ENCODE measurements around the gene LSM14A.
A peak's percentile ranks its signal among the peaks of the same experiment; 100 is the strongest.
"Not testable (repeated sequence)": the region's sequence is repeated elsewhere in the genome, so short reads cannot be mapped to it uniquely, and the experiment has no call there.

LSM14A gene

GRCh38 chr19:34248941-34249340 lies 76.6 kb downstream of the LSM14A start:
- Histone ChIP-seq H3K4me1 (ENCODE audit: control insufficient read depth in 1 of 2, insufficient read depth in 1 of 2, low read depth in 1 of 2, low read length in 1 of 2) (peaks cover 2 to 6% of the 10 kb centered on the region in 2 experiments), H3K36me3 (no peaks in the 10 kb centered on the region), H3K27ac (no peak overlapping the region), H3K9me3 (no peaks in the 10 kb centered on the region), H3K4me3 (ENCODE audit: low read depth in 1 of 2, low read length in 1 of 2) (no peak overlapping the region), H3K27me3 (peaks cover 43% of the 10 kb centered on the region)
- no peak for TF ChIP-seq CTCF (IDR thresholded peaks at IDR 0.05)

GRCh38 chr19:34253167-34253566 lies 80.9 kb downstream of the LSM14A start:
- peaks cover 82% of the 10 kb centered on the region for H3K27me3 ChIP-seq
- H3K27ac ChIP-seq; H3K36me3 ChIP-seq; H3K4me3 ChIP-seq (ENCODE audit: low read depth in 1 of 2, low read length in 1 of 2); H3K9me3 ChIP-seq: not testable (repeated sequence)
- peaks cover 12 to 16% of the 10 kb centered on the region in 2 experiments for H3K4me1 ChIP-seq (ENCODE audit: control insufficient read depth in 1 of 2, insufficient read depth in 1 of 2, low read depth in 1 of 2, low read length in 1 of 2)

- not testable (repeated sequence) for H3K27ac ChIP-seq
These were observed 81.4 kb downstream of the LSM14A start for GRCh38 chr19:34253681-34254045.

GRCh38 chr19:34254046-34254697 lies 81.9 kb downstream of the LSM14A start, which contains the start of gene GARRE1:
Gene GARRE1, plus strand, starts transcription at chr19:34254554. Its CDS starts 45,920 bp downstream, at chr19:34300474.
- Histone ChIP-seq H3K27me3 (peaks cover 84% of the 10 kb centered on the region), H3K4me1 (ENCODE audit: control insufficient read depth in 1 of 2, insufficient read depth in 1 of 2, low read depth in 1 of 2, low read length in 1 of 2) (peaks cover 12 to 16% of the 10 kb centered on the region in 2 experiments), H3K27ac (peak within 1 kb of the TSS; percentile 39), H3K36me3 (no peaks in the 10 kb centered on the region), H3K9me3 (no peaks in the 10 kb centered on the region), H3K4me3 (ENCODE audit: low read depth in 1 of 2, low read length in 1 of 2) (peak within 1 kb of the TSS; percentile 52 to 87)
- TF ChIP-seq CTCF (IDR thresholded peaks at IDR 0.05) = no peak

More at GRCh38 chr19:34253681-34254045, 81.4 kb downstream of the LSM14A start:
- Histone ChIP-seq H3K4me1 (ENCODE audit: control insufficient read depth in 1 of 2, insufficient read depth in 1 of 2, low read depth in 1 of 2, low read length in 1 of 2) (peaks cover 12 to 16% of the 10 kb centered on the region in 2 experiments), H3K4me3 (ENCODE audit: low read depth in 1 of 2, low read length in 1 of 2) (peak overlapping the region; percentile 52 to 87), H3K27me3 (peaks cover 83% of the 10 kb centered on the region)
- H3K36me3 ChIP-seq, H3K9me3 ChIP-seq: not testable (repeated sequence)

GRCh38 chr19:34254698-34255432 lies 82.6 kb downstream of the LSM14A start:
- no peaks in the 10 kb centered on the region for H3K9me3 ChIP-seq
- no peaks in the 10 kb centered on the region for H3K36me3 ChIP-seq
- peak overlapping the region; percentile 27 for H3K27ac ChIP-seq
- H3K4me3 ChIP-seq (ENCODE audit: low read depth in 1 of 2, low read length in 1 of 2) = peak overlapping the region; percentile 52 to 69
- H3K4me1 ChIP-seq (ENCODE audit: control insufficient read depth in 1 of 2, insufficient read depth in 1 of 2, low read depth in 1 of 2, low read length in 1 of 2) = peaks cover 12 to 16% of the 10 kb centered on the region in 2 experiments
- no peak for TF ChIP-seq CTCF (IDR thresholded peaks at IDR 0.05)
- H3K27me3 ChIP-seq = peaks cover 84% of the 10 kb centered on the region

- H3K36me3 ChIP-seq = no peaks in the 10 kb centered on the region
- peaks cover 12 to 16% of the 10 kb centered on the region in 2 experiments for H3K4me1 ChIP-seq (ENCODE audit: control insufficient read depth in 1 of 2, insufficient read depth in 1 of 2, low read depth in 1 of 2, low read length in 1 of 2)
- H3K9me3 ChIP-seq = no peaks in the 10 kb centered on the region
- H3K4me3 ChIP-seq (ENCODE audit: low read depth in 1 of 2, low read length in 1 of 2) = peak overlapping the region; percentile 52 to 69
- no peak overlapping the region for H3K27ac ChIP-seq
- peaks cover 84% of the 10 kb centered on the region for H3K27me3 ChIP-seq
- TF ChIP-seq CTCF (IDR thresholded peaks at IDR 0.05) = no peak
These were observed 83.2 kb downstream of the LSM14A start for GRCh38 chr19:34255546-34255945.

All from neutrophil (primary cell).